ENCODE data around the gene FGF10. TPM values are rescaled to one million over a fixed set of nuclear protein-coding genes. Genes with fewer than 3 reads are reported as not detected.

FGF10 gene
- total RNA-seq, 1 experiment from 2014 or later: not detected

DNA sequence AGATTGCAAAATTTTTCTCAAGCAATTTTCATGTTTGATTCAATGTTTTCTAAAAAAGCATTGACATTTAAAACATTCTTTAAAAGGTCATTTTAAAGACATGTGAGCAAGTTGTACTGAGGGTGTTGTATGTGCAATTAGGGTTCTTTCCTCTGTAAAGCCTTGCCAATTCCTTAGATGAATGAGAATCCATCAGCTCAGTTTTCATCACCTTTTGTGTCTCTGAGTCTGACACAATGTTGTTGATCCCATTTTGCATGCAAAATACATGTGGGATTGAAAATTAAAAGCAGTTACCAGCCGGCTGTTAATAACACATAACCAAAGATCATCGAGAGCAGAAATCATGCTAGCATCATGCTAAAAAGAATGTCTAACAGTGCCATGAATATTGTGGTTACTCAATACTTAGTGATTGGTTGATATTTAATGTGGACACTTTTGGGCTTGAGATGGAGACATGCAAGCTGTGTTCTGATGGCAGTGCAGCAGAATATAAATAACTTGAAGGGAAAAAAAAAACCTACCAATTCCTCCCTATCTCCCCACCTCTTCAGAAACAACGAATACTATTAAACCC lies 57.7 kb downstream of the FGF10 start:
- H3K27me3 ChIP-seq (ENCODE audit: control insufficient read depth, insufficient read depth, low read length): no peaks in the 10 kb centered on the region
- BruUV-seq (replicated peaks): no TSS peak
- intact Hi-C loops (cut with micrococcal nuclease; ENCODE audit: unreplicated experiment) (loop anchor here (10.0 kb wide), 1 partner anchor 597 kb away; no protein-coding TSS in a partner anchor), in situ Hi-C loops (cut with HindIII; ENCODE audit: low pct_unique_long_range_greater_than_20kb, low sequenced_read_pairs) (no loop called here)
- ChIA-PET POLR2A (no interaction called here), CTCF (interaction anchor here (0.6 kb wide), 1 partner anchor 442 kb away, joined by 4 read pairs; no protein-coding TSS in a partner anchor)
- H3K36me3 ChIP-seq (ENCODE audit: control insufficient read depth, insufficient read depth, low read length): no peaks in the 10 kb centered on the region
- H3K27ac ChIP-seq (ENCODE audit: low read length): no peak overlapping the region
- ATAC-seq: no peak
- no peak overlapping the region for H3K4me3 ChIP-seq (ENCODE audit: low read depth in 2 of 2, low read length in 2 of 2)
- DNase-seq (ENCODE audit: low read depth, low spot score): no peak
- no peaks in the 10 kb centered on the region for H3K4me1 ChIP-seq (ENCODE audit: control insufficient read depth, insufficient read depth, low read length)
- H3K9me3 ChIP-seq (ENCODE audit: control insufficient read depth, insufficient read depth, low read depth, low read length): 0 out of 2 replicates have a peak, but pooled peaks cover 2% of the 10 kb centered on the region
- no peak for TF ChIP-seq TCF7L2 (IDR thresholded peaks at IDR 0.05; ENCODE audit: low read depth, low read length)
- TF ChIP-seq CTCF (IDR thresholded peaks at IDR 0.05): no peak
- no peak for TF ChIP-seq SIN3A (IDR thresholded peaks at IDR 0.05; ENCODE audit: borderline replicate concordance, insufficient read depth, low read depth, low read length)
- TF ChIP-seq POLR2AphosphoS5 (IDR thresholded peaks at IDR 0.05; ENCODE audit: low read depth, low read length): no peak
- TF ChIP-seq, protein P1, sequence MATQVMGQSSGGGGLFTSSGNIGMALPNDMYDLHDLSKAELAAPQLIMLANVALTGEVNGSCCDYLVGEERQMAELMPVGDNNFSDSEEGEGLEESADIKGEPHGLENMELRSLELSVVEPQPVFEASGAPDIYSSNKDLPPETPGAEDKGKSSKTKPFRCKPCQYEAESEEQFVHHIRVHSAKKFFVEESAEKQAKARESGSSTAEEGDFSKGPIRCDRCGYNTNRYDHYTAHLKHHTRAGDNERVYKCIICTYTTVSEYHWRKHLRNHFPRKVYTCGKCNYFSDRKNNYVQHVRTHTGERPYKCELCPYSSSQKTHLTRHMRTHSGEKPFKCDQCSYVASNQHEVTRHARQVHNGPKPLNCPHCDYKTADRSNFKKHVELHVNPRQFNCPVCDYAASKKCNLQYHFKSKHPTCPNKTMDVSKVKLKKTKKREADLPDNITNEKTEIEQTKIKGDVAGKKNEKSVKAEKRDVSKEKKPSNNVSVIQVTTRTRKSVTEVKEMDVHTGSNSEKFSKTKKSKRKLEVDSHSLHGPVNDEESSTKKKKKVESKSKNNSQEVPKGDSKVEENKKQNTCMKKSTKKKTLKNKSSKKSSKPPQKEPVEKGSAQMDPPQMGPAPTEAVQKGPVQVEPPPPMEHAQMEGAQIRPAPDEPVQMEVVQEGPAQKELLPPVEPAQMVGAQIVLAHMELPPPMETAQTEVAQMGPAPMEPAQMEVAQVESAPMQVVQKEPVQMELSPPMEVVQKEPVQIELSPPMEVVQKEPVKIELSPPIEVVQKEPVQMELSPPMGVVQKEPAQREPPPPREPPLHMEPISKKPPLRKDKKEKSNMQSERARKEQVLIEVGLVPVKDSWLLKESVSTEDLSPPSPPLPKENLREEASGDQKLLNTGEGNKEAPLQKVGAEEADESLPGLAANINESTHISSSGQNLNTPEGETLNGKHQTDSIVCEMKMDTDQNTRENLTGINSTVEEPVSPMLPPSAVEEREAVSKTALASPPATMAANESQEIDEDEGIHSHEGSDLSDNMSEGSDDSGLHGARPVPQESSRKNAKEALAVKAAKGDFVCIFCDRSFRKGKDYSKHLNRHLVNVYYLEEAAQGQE (IDR thresholded peaks at IDR 0.05; ENCODE audit: insufficient read depth in 1 of 2, low read depth in 2 of 2, low read length in 1 of 2): no peak

DNA sequence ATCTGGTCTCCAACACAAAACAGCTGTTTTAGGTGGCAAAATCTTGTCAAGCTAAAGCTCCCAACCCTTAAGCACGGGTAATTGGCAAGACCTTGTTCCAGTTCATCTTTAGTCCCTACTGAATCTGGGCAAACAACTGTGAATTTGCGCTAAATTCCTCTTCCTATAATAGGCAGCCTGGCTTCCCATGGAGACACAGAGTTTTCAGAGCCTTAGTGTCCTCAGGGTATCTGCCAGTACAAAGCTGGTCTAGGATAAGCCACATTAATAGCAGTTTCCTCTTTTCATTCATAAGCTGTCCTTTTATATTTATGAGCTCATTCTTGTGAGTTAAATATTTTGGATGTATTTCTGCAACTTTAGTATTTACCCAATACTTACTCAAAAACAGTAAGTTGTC lies 59.5 kb downstream of the FGF10 start:
- Histone ChIP-seq H3K27ac (ENCODE audit: low read length) (no peak overlapping the region), H3K9me3 (ENCODE audit: control insufficient read depth, insufficient read depth, low read depth, low read length) (no peaks in the 10 kb centered on the region), H3K27me3 (ENCODE audit: control insufficient read depth, insufficient read depth, low read length) (no peaks in the 10 kb centered on the region), H3K36me3 (ENCODE audit: control insufficient read depth, insufficient read depth, low read length) (no peaks in the 10 kb centered on the region), H3K4me3 (ENCODE audit: low read depth in 2 of 2, low read length in 2 of 2) (no peak overlapping the region), H3K4me1 (ENCODE audit: control insufficient read depth, insufficient read depth, low read length) (no peaks in the 10 kb centered on the region)
- DNase-seq (ENCODE audit: low read depth, low spot score) (no peak), ATAC-seq (no peak)
- CTCF ChIA-PET: no interaction called here
- BruUV-seq (replicated peaks): no TSS peak
- no peak for TF ChIP-seq SIN3A (IDR thresholded peaks at IDR 0.05; ENCODE audit: borderline replicate concordance, insufficient read depth, low read depth, low read length)
- TF ChIP-seq, protein P1 (IDR thresholded peaks at IDR 0.05; ENCODE audit: insufficient read depth in 1 of 2, low read depth in 2 of 2, low read length in 1 of 2): no peak
- TF ChIP-seq TCF7L2 (IDR thresholded peaks at IDR 0.05; ENCODE audit: low read depth, low read length): no peak
- intact Hi-C loops (cut with micrococcal nuclease; ENCODE audit: unreplicated experiment): loop anchor here (10.0 kb wide), 1 partner anchor 595 kb away; no protein-coding TSS in a partner anchor
- in situ Hi-C loops (cut with HindIII; ENCODE audit: low pct_unique_long_range_greater_than_20kb, low sequenced_read_pairs): no loop called here
- POLR2A ChIA-PET: no interaction called here

All from Panc1 (cell line).